Gastroesophageal sphincter (tissue), 3 donors: ENCODE data around the gene FAM111A.

ENCODE experiments used
- POLR2AphosphoS5 ChIP-seq: sonication (generic); formaldehyde crosslinking; IDR thresholded peaks from one replicate; pipeline ENCODE4 v1.6.1; 2017; ENCODE audit warnings: antibody characterized with exemption
- TF ChIP-seq, protein P1 (sequence below), 4 experiments: fragments of 200-600 bp in 2 of 4; fragments of 450-650 bp in 2 of 4; sonication (generic) in 1 of 4; IDR thresholded peaks; one replicate each; pipeline ENCODE4 v1.5.1; 2017 to 2019; ENCODE audit warnings: antibody characterized with exemption in 4 of 4, mild to moderate bottlenecking in 2 of 4, moderate library complexity in 2 of 4

GRCh38 chr11:59188954-59189353 is 46.3 kb downstream of the FAM111A start:
- TF ChIP-seq, protein P1, sequence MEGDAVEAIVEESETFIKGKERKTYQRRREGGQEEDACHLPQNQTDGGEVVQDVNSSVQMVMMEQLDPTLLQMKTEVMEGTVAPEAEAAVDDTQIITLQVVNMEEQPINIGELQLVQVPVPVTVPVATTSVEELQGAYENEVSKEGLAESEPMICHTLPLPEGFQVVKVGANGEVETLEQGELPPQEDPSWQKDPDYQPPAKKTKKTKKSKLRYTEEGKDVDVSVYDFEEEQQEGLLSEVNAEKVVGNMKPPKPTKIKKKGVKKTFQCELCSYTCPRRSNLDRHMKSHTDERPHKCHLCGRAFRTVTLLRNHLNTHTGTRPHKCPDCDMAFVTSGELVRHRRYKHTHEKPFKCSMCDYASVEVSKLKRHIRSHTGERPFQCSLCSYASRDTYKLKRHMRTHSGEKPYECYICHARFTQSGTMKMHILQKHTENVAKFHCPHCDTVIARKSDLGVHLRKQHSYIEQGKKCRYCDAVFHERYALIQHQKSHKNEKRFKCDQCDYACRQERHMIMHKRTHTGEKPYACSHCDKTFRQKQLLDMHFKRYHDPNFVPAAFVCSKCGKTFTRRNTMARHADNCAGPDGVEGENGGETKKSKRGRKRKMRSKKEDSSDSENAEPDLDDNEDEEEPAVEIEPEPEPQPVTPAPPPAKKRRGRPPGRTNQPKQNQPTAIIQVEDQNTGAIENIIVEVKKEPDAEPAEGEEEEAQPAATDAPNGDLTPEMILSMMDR (IDR thresholded peaks at IDR 0.05), result no peak
- TF ChIP-seq POLR2AphosphoS5, result no peak
